Urinary bladder (tissue), 4 donors: ENCODE results near the gene SLC13A3. TPM values are rescaled to one million over a fixed set of nuclear protein-coding genes. Genes with fewer than 3 reads are reported as not detected.

ENCODE experiments used
- DNase-seq: peaks from one replicate; pipeline ENCODE4 v3.0.0-alpha.2; 2015; ENCODE audit errors: extremely low spot score
- H3K27ac ChIP-seq: one replicate; pipeline ENCODE4 v1.5.1; 2013; ENCODE audit warnings: low read depth, mild to moderate bottlenecking, moderate library complexity
- H3K36me3 ChIP-seq: one replicate; pipeline ENCODE4 v1.6.1; 2013; ENCODE audit warnings: mild to moderate bottlenecking, moderate library complexity; ENCODE audit not compliant: insufficient read depth
- H3K4me1 ChIP-seq: one replicate; pipeline ENCODE4 v1.6.1; 2013; ENCODE audit warnings: mild to moderate bottlenecking, moderate library complexity; ENCODE audit not compliant: insufficient read depth
- H3K4me3 ChIP-seq: one replicate; pipeline ENCODE4 v1.5.1; 2013; ENCODE audit warnings: low read depth, low read length
- WGBS: extraction: QIAGEN DNeasy Blood & Tissue Kit; methylation state at CpG from one replicate; pipeline ENCODE4 v1.1.7; 2013; 5-methylcytosine and 5-hydroxymethylcytosine counted together
- polyA plus RNA-seq: library from polyadenylated mRNA; stranded (reverse); fragments of 200-250 nt; gene quantifications from one replicate; pipeline ENCODE4 v1.2.3, GENCODE V29; 2013
- total RNA-seq: library from RNA; depleted of rRNA; stranded (reverse); fragments of >200 nt; gene quantifications from one replicate; pipeline ENCODE4 v1.2.3, GENCODE V29; 2014
- donor health status: healthy with polysubstance abuse.
- donor health status: healthy.

The SLC13A3 gene
- total and polyA plus RNA-seq, 2 donors: 0.77 to 5.4 TPM

DNA sequence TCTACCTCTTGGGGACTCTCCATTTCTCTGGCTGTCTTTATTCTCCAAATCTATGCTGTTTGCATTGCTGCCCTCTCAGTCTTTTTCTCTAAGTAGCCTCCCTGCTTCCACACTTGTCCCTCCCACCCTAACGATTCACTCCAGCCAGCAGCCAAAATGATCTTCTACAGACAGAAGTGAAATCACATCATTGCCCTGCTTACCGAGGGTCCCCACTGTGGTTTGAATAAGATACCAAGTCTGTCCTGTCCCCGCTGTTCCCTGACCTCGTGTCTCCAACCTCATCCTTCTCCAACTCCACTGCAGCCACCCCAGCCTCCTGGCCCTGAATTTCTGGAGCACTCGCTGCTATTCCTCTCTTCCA lies 89.3 kb downstream of the SLC13A3 start:
- Histone ChIP-seq H3K4me1 (peaks cover 2% of the 10 kb centered on the region), H3K4me3 (no peak overlapping the region), H3K36me3 (no peaks in the 10 kb centered on the region), H3K27ac (no peak overlapping the region)
- WGBS: 37% methylated on average over 5 of the region's 5 CpGs
- DNase-seq: no peak

GRCh38 chr20:46559685-46560440 lies 91.4 kb downstream of the SLC13A3 start:
- Histone ChIP-seq H3K4me3 (no peak overlapping the region), H3K4me1 (peaks cover 2% of the 10 kb centered on the region), H3K27ac (no peak overlapping the region), H3K36me3 (no peaks in the 10 kb centered on the region)
- DNase-seq: no peak
- WGBS: 88% methylated on average over 7 of the region's 7 CpGs

- DNase-seq: no peak
- Histone ChIP-seq H3K36me3 (no peaks in the 10 kb centered on the region), H3K27ac (no peak overlapping the region), H3K4me3 (no peak overlapping the region), H3K4me1 (peaks cover 2% of the 10 kb centered on the region)
- 87% methylated on average over 3 of the region's 3 CpGs for WGBS
Observed at GRCh38 chr20:46559001-46559400, 92.3 kb downstream of the SLC13A3 start.

DNA sequence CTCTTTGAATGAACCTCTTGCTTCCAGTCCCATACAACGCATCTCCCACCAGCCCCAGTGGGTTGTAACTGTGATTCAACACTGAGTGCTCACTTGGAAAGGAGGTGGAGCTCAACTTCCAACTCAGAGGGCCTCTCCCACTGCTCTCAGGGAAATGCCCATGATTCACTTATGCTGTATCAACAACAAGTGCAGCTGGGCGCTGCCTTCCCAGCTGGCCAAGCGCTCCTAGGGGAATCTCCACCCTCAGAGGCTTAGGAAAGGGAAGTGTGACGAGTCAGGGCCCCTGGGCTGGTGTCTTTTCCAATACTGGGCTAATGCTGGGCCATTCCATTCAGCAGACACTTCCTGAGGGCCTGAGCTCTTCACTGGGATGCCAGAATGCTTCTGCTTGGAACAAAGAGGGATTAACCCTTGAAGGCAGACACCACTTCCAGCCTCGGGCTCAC lies 92.7 kb downstream of the SLC13A3 start:
- Histone ChIP-seq H3K36me3 (no peaks in the 10 kb centered on the region), H3K4me1 (no peaks in the 10 kb centered on the region), H3K4me3 (no peak overlapping the region), H3K27ac (no peak overlapping the region)
- no peak for DNase-seq
- WGBS: 53% methylated on average over 5 of the region's 5 CpGs

DNA sequence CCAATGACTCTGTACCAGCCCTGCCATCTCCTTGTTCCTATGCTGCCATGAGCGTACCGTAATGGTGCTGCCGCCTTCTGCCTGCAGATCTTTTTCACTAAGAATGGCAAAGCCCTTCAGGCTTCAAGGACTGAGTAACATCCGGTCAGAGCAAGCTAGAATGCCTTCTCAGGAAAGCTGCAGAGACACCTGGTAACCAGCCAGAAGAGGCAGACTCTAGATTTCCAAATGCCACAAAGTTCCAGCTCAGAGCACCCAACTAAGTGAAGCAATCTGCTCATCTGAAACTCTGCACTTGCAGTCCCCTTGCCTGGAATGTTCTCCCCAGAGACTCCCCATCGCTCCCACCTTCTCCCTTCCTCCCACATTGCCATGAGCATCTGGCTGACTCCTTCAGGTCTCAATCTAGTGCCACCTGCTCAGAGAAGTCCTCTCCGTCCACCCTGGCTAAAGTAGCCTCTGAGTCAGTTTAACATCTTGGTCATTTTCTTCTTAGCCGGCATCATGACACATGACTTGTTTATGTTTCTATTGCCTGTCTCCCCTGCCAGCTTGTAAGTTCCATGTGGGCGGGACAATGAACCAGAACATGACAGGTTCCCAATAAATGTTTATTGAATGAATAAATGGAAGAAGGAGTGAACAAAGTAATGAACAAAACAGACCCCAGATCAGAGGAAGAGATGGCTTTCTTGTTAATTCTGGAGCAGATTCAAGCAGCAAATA lies 93.9 kb downstream of the SLC13A3 start:
- H3K4me3 ChIP-seq: no peak overlapping the region
- 64% methylated on average over 8 of the region's 8 CpGs for WGBS
- no peak for DNase-seq
- no peaks in the 10 kb centered on the region for H3K36me3 ChIP-seq
- H3K4me1 ChIP-seq: no peaks in the 10 kb centered on the region
- no peak overlapping the region for H3K27ac ChIP-seq

DNA sequence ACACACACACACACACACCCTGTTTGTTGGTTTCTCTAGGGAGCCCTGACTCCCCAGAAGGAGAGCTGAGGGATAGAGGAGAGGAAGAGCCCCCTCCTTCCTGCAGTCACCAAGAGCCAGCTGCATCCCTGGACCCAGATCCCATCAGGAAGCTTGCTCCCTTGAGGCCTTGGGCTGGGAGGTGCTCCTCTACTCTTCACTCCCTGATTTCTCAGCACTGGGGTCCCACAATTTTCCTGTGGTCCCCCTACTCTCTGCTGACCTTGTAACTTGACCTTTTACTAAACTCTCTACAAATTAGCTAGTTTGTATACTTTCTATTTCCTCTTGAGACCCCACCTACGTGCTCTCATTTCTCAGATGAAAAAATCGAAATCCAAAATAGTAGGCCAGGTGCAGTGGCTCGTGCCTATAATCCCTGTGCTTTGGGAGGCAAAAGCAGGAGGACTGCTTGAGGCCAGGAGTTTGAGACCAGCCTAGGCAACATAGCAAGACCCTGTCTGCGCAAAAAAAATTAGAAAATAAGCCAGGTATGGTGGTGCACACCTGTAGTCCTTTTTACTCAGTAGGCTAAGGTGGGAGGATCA lies 95.8 kb downstream of the SLC13A3 start:
- WGBS: 76% methylated on average over 4 of the region's 4 CpGs

DNA sequence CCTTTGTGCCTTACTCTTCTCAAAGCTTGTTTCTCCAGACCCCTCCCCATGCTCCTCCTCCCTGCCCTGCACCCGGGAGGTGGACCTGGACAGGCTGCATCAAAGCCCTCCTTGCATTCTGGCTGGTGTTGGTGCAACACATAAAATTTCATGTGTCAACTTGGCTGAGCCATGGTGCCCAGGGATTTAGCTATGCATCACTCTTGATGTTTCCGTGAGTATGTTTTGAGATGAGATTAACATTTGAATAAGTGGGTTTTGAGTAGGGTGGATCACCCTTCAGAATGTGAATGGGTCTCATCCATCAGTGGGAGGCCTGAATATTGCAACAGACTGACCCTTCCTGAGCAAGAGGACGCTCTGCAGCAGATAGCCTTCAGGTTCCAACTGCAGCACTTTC lies 96.4 kb downstream of the SLC13A3 start:
- H3K4me3 ChIP-seq: no peak overlapping the region
- no peaks in the 10 kb centered on the region for H3K36me3 ChIP-seq
- 54% methylated on average over 3 of the region's 3 CpGs for WGBS
- no peak overlapping the region for H3K27ac ChIP-seq
- no peaks in the 10 kb centered on the region for H3K4me1 ChIP-seq
- DNase-seq: no peak

More for the DNA sequence above, 95.8 kb downstream of the SLC13A3 start:
- DNase-seq: no peak
- no peak overlapping the region for H3K27ac ChIP-seq
- no peak overlapping the region for H3K4me3 ChIP-seq
- no peaks in the 10 kb centered on the region for H3K36me3 ChIP-seq
- no peaks in the 10 kb centered on the region for H3K4me1 ChIP-seq

DNA sequence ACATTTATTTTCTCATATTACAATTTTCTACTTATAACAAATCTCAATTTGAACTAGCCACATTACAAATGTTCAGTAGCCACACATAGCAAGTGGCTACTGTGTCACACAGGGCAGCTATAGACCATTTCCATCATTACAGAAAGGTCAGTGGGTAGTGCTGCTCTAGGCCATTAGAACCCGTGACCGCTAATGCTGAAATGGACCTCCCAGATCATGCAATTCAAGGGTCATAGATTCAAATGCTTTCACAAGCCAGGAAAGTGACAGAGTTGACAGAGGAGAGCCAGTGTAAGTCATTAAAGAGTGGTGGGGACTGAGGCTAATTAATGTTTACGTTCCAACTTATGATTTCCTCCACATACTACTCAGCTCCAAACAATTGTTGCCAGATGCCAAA lies 97.3 kb downstream of the SLC13A3 start:
- WGBS: 92% methylated on average over 3 of the region's 3 CpGs

DNA sequence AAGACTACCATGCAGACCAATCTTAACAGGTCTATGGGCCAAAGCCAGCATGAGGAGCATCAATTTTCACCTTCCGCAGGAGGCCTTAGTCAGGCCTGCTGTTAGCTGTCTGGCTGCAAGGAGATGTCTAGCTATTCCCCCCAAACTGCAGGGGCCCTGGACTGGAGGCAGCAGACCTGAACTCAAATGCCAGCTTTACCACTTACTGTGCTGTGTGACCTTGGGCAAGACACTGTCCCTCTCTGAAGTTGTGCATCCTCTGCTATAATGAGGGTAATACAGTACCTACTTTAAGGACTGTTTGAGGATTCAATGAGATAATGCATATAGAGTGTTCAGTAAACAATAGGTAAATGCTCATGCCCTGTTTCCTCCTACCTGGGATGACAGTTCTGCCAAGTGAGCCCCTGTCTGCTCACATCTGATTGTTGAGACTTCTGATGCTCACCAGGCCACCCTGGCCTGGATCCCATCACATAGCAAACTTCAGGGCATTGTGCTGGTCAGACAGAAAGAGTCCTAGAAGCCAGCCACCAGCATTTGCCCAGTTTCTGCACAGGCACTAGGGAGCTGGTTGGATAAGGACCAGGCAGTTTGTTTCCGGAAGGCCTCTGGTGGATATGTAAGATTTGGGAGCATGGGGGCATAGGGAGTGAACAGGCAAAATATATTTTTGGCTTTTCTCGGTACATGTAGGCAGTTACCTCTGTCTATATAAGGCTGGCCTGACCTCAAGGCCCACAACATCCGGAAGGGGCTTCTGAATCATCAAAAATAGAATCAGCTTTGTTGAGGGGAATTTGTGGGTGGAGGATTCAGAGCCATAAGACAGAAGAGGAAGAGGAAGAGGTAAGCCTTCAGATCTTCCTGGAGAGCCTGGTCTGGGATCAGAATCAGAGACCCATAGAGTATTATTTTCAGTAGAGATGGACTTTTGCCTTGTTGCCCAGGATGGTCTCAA lies 98.5 kb downstream of the SLC13A3 start:
- no peak overlapping the region for H3K27ac ChIP-seq
- H3K4me1 ChIP-seq: no peaks in the 10 kb centered on the region
- WGBS: 69% methylated on average over 4 of the region's 4 CpGs
- no peak for DNase-seq
- no peaks in the 10 kb centered on the region for H3K36me3 ChIP-seq
- no peak overlapping the region for H3K4me3 ChIP-seq

More for the DNA sequence above, 97.3 kb downstream of the SLC13A3 start:
- H3K4me1 ChIP-seq: no peaks in the 10 kb centered on the region
- H3K27ac ChIP-seq: no peak overlapping the region
- no peak for DNase-seq
- H3K4me3 ChIP-seq: no peak overlapping the region
- H3K36me3 ChIP-seq: no peaks in the 10 kb centered on the region

DNA sequence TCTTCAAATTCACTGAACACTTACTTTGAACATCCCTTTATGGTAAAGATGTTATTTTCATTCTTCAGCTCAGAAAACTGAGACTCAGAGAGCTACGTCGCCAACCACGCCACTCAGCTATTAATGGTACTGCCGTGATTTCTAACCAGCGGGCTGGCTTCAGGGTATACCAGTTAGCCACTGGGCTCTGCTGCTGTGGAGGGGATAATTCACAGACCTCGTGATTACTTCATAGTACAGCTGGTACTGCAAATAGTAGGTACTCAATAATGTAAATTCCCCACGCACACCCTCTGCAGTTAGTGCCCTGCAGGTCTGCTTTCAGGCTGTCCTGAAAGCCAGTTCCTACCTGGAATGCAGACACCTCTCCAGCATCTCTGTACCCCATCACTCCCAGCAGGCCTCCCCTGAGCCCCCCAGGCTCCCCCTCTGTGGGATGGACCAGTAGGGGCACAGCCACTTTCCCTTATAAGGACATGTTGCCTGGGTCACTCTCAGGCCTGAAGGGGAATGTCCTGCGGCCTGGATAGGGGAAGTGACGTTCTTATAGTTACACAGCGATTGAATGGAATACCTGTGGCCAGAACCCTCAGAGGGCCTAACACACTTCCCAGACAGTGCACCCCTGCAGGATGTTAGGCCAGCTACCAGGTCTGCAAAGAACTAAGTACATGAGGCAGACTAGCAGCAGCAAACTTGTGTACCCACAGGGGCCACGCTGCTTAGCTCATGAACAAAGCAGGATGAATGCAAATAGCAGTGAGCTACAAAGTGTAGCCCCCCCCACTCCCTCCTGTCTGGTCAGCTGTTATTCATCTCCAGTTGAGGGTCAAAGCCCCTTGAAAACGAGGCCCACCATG lies 99.5 kb downstream of the SLC13A3 start:
- no peak overlapping the region for H3K4me3 ChIP-seq
- H3K4me1 ChIP-seq: no peaks in the 10 kb centered on the region
- H3K36me3 ChIP-seq: no peaks in the 10 kb centered on the region
- no peak for DNase-seq
- 74% methylated on average over 12 of the region's 12 CpGs for WGBS
- H3K27ac ChIP-seq: no peak overlapping the region

DNA sequence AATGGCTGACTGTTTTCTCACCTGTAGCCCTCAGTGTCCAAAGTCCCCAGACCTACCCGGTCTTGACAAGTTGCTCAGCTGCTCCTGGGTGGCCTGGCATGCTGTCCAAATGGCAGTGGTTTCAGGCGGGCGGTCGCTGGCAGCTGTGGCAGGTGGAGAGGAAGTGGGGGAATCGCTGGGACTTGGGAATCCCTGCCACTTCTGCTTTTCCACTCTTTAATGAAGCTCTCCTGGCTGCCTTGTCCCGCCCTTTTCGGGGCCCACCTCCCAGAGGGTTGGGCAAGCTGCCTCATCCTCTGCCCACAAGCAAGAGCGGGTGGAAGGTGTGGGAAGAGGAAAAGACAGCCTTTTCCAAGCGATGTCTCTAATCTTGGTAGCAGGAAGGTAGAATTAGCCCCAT lies 100.8 kb downstream of the SLC13A3 start, which contains the start of gene OCSTAMP:
OCSTAMP (minus strand) TSS at position 194 of the 400 bp plus-strand sequence; CDS start at position 100, 94 bp downstream.
- WGBS: 73% methylated on average over 9 of the region's 9 CpGs
- Histone ChIP-seq H3K4me3 (no peak within 1 kb of the TSS), H3K36me3 (no peaks in the 10 kb centered on the region), H3K27ac (no peak within 1 kb of the TSS), H3K4me1 (no peaks in the 10 kb centered on the region)
- DNase-seq: no peak

GRCh38 chr20:46549188-46549972 lies 101.9 kb downstream of the SLC13A3 start:
- DNase-seq: no peak
- 77% methylated on average over 4 of the region's 4 CpGs for WGBS
- H3K36me3 ChIP-seq: no peaks in the 10 kb centered on the region
- no peak overlapping the region for H3K4me3 ChIP-seq
- no peaks in the 10 kb centered on the region for H3K4me1 ChIP-seq
- H3K27ac ChIP-seq: no peak overlapping the region
